Tibial nerve (tissue), 4 donors: ENCODE data around the gene FAM107B.

ENCODE experiments used
- CTCF ChIP-seq, 5 experiments: fragments of 200-600 bp in 3 of 5; fragments of 450-650 bp in 2 of 5; sonication (generic) in 3 of 5; IDR thresholded peaks; one replicate each; pipeline ENCODE4 v1.5.1; 2016 to 2019; ENCODE audit warnings: antibody characterized with exemption in 5 of 5, mild to moderate bottlenecking in 3 of 5, moderate library complexity in 2 of 5
- EP300 ChIP-seq, 2 donors: sonication (generic); formaldehyde crosslinking; IDR thresholded peaks; one replicate each; pipeline ENCODE4 v1.6.1; 2017; ENCODE audit warnings: antibody characterized with exemption in 2 of 2, mild to moderate bottlenecking in 1 of 2
- POLR2A ChIP-seq, 2 donors: fragments of 450-650 bp; IDR thresholded peaks; one replicate each; pipeline ENCODE4 v1.6.1; 2017; ENCODE audit warnings: antibody characterized with exemption in 2 of 2, mild to moderate bottlenecking in 2 of 2, moderate library complexity in 2 of 2

GRCh38 chr10:14547816-14548215 is 226.9 kb downstream of the FAM107B start:
- no peak for TF ChIP-seq CTCF (IDR thresholded peaks at IDR 0.05)
- no peak for TF ChIP-seq POLR2A (IDR thresholded peaks at IDR 0.05)
- no peak for TF ChIP-seq EP300 (IDR thresholded peaks at IDR 0.05)
